Renal cortical epithelial cell (primary cell): ENCODE measurements around the gene CENPS. TPM values are rescaled to one million over a fixed set of nuclear protein-coding genes. Genes with fewer than 3 reads are reported as not detected.

Source experiments
- total RNA-seq: library from RNA; depleted of rRNA; stranded (reverse); fragments of >200 nt; gene quantifications from 2 replicates; pipeline ENCODE4 v1.2.3, GENCODE V29; 2014

CENPS gene
- total RNA-seq, 1 donor from 2014 or later: 16.7 TPM

Other genes starting within 250 kb of the CENPS start
- 26.0 and 54.8 TPM in 2 replicates for gene KIF1B, start 219.9 kb upstream of the CENPS start, total RNA-seq
- gene PGD, start 31.4 kb upstream of the CENPS start, total RNA-seq: 80.4 and 87.1 TPM in 2 replicates
- 0.69 TPM in 1 of 2 replicates, not detected in the other for gene CORT, start 19.6 kb downstream of the CENPS start, total RNA-seq
- gene DFFA, start 42.1 kb downstream of the CENPS start, total RNA-seq: 61.6 and 69.3 TPM in 2 replicates
- gene PEX14, start 44.5 kb downstream of the CENPS start, total RNA-seq: 10.2 and 26.1 TPM in 2 replicates